Epithelial cell of proximal tubule (primary cell): ENCODE data around the gene SLC8A1. TPM values are rescaled to one million over a fixed set of nuclear protein-coding genes. Genes with fewer than 3 reads are reported as not detected.
A peak's percentile ranks its signal among the peaks of the same experiment; 100 is the strongest.

Experiments
- DNase-seq: peaks from one replicate; pipeline ENCODE4 v3.0.0-alpha.2; 2011; ENCODE audit warnings: low read depth
- H3K4me3 ChIP-seq: 2 replicates; pipeline ENCODE4 v1.5.1; 2011; ENCODE audit warnings: low read depth, mild to moderate bottlenecking, low read length
- CTCF ChIP-seq: conservative IDR thresholded peaks from 2 replicates; pipeline ENCODE4 v1.5.1; 2012; ENCODE audit warnings: low read depth, mild to moderate bottlenecking, low read length
- total RNA-seq: library from RNA; depleted of rRNA; stranded (reverse); fragments of >200 nt; gene quantifications from 2 replicates; pipeline ENCODE4 v1.2.3, GENCODE V29; 2015

SLC8A1 gene
- total RNA-seq, 1 donor from 2014 or later, result 4.8 TPM

GRCh38 chr2:40439473-40439872 is 12.4 kb downstream of the SLC8A1 start:
- TF ChIP-seq CTCF, result no peak
- H3K4me3 ChIP-seq, result no peak overlapping the region
- DNase-seq, result no peak

- TF ChIP-seq CTCF, result no peak
- no peak overlapping the region for H3K4me3 ChIP-seq
- no peak for DNase-seq
Observed at GRCh38 chr2:40436093-40436475, 15.8 kb downstream of the SLC8A1 start.

- TF ChIP-seq CTCF, result no peak
- no peak overlapping the region for H3K4me3 ChIP-seq
- DNase-seq, result no peak
Observed at GRCh38 chr2:40435426-40436092, 16.3 kb downstream of the SLC8A1 start.

GRCh38 chr2:40434731-40435271 is 17.1 kb downstream of the SLC8A1 start:
- peak; percentile 97 for DNase-seq
- no peak for TF ChIP-seq CTCF
- no peak overlapping the region for H3K4me3 ChIP-seq

- DNase-seq, result no peak
- H3K4me3 ChIP-seq, result no peak overlapping the region
- TF ChIP-seq CTCF, result no peak
Observed at GRCh38 chr2:40433736-40434135, 18.2 kb downstream of the SLC8A1 start.

GRCh38 chr2:40432921-40433483 is 18.9 kb downstream of the SLC8A1 start:
- no peak for DNase-seq
- no peak overlapping the region for H3K4me3 ChIP-seq
- TF ChIP-seq CTCF, result no peak

- no peak for DNase-seq
- no peak overlapping the region for H3K4me3 ChIP-seq
- no peak for TF ChIP-seq CTCF
Observed at GRCh38 chr2:40431600-40431955, 20.3 kb downstream of the SLC8A1 start.
